ENCODE results near the gene P3H4.

- no peak for TF ChIP-seq POLR2A (IDR thresholded peaks at IDR 0.05)
- no peak for TF ChIP-seq CTCF (IDR thresholded peaks at IDR 0.05)
- no peak for TF ChIP-seq POLR2AphosphoS5 (IDR thresholded peaks at IDR 0.05)
- TF ChIP-seq EP300 (IDR thresholded peaks at IDR 0.05) = no peak
Measured at GRCh38 chr17:41773731-41774193, 38.0 kb downstream of the P3H4 start.
